Measurements from ENCODE around the gene SOAT1.

SOAT1 gene

DNA sequence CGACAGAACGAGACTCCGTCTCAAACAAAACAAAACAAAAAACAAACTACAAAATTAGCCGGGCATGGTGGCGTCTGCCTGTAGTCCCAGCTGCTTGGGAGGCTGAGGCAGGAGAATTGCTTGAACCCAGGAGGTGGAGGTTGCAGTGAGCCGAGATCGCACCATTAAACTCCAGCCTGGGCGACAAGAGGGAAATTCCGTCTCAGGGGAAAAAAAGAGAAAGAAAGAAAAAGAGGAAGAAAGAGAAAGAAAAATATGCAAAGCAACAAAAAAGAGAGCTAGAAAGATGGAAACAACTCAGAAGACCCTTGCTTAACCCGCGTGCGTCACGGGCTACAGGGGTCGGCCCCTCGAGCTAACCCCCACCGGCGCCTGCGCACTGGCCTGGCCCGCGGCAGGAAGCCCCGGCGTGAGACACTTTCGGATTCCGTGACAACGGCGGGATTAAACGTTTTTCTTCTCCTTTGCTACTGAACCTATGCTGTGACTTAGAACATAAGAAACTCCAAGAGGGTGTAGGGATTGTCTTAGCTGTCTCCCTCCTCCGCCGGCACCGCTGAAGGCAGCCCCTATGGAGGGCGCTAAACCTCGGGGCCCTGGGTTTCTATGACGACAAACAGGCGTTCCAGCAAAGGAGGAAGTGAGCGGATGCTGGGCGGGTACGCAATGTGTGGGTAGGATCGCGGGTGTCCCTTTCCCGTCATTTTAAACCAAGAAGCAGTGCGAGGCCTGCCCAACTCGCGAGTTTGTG, 71.9 kb downstream of the SOAT1 start, which contains the start of gene AXDND1 (continued):
- TF ChIP-seq, protein P1, sequence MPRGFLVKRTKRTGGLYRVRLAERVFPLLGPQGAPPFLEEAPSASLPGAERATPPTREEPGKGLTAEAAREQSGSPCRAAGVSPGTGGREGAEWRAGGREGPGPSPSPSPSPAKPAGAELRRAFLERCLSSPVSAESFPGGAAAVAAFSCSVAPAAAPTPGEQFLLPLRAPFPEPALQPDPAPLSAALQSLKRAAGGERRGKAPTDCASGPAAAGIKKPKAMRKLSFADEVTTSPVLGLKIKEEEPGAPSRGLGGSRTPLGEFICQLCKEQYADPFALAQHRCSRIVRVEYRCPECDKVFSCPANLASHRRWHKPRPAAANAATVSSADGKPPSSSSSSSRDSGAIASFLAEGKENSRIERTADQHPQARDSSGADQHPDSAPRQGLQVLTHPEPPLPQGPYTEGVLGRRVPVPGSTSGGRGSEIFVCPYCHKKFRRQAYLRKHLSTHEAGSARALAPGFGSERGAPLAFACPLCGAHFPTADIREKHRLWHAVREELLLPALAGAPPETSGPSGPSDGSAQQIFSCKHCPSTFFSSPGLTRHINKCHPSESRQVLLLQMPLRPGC (tag by site-specific recombination; IDR thresholded peaks at IDR 0.05) = peak; percentile 37; the same call in 1 of the 2 replicates
- TF ChIP-seq ZNF629 (tag by site-specific recombination; IDR thresholded peaks at IDR 0.05) (peak; percentile 96), ZNF274 (IDR thresholded peaks at IDR 0.05; ENCODE audit: low read length) (no peak), ZNF274 (tag by site-specific recombination; IDR thresholded peaks at IDR 0.05; ENCODE audit: borderline replicate concordance) (no peak), ZNF626 (tag by site-specific recombination; IDR thresholded peaks at IDR 0.05) (no peak), ZBTB26 (tag by site-specific recombination; optimal IDR thresholded peaks at IDR 0.05) (peak; percentile 44), ZNF600 (tag by site-specific recombination; IDR thresholded peaks at IDR 0.05) (peak; percentile 63; the same call in 1 of the 2 replicates), GLI4 (tag by site-specific recombination; IDR thresholded peaks at IDR 0.05) (no peak), ZNF701 (tag by site-specific recombination; IDR thresholded peaks at IDR 0.05) (no peak), GLIS2 (tag by site-specific recombination; IDR thresholded peaks at IDR 0.05) (peak; percentile 95), ZNF677 (tag by site-specific recombination; IDR thresholded peaks at IDR 0.05) (0 out of 2 replicates have a peak, but pooled peaks have one; percentile 27), BCL11A (tag by site-specific recombination; IDR thresholded peaks at IDR 0.05; ENCODE audit: low read depth) (no peak), ZNF561 (tag by site-specific recombination; IDR thresholded peaks at IDR 0.05; ENCODE audit: borderline replicate concordance) (0 out of 2 replicates have a peak, but pooled peaks have one; percentile 60), HOXC10 (CRISPR knock-in tag; IDR thresholded peaks at IDR 0.05) (no peak), ZNF555 (tag by site-specific recombination; conservative IDR thresholded peaks at IDR 0.05) (no peak), ZNF645 (tag by site-specific recombination; IDR thresholded peaks at IDR 0.05) (no peak), ZNF623 (tag by site-specific recombination; IDR thresholded peaks at IDR 0.05) (no peak), ZNF830 (tag by site-specific recombination; IDR thresholded peaks at IDR 0.05; ENCODE audit: low read depth) (no peak), GLI2 (tag by site-specific recombination; IDR thresholded peaks at IDR 0.05; ENCODE audit: borderline replicate concordance, low read depth) (no peak), ZNF394 (tag by site-specific recombination; IDR thresholded peaks at IDR 0.05; ENCODE audit: borderline replicate concordance) (no peak), ZNF791 (tag by site-specific recombination; IDR thresholded peaks at IDR 0.05) (no peak), WT1 (tag by site-specific recombination; IDR thresholded peaks at IDR 0.05) (no peak; the same call in 1 of the 2 replicates), SP7 (tag by site-specific recombination; IDR thresholded peaks at IDR 0.05) (peak; percentile 70), MZF1 (tag by site-specific recombination; IDR thresholded peaks at IDR 0.05; ENCODE audit: borderline replicate concordance) (no peak), SCRT2 (tag by site-specific recombination; IDR thresholded peaks at IDR 0.05) (no peak)
- TF ChIP-seq, protein P2, sequence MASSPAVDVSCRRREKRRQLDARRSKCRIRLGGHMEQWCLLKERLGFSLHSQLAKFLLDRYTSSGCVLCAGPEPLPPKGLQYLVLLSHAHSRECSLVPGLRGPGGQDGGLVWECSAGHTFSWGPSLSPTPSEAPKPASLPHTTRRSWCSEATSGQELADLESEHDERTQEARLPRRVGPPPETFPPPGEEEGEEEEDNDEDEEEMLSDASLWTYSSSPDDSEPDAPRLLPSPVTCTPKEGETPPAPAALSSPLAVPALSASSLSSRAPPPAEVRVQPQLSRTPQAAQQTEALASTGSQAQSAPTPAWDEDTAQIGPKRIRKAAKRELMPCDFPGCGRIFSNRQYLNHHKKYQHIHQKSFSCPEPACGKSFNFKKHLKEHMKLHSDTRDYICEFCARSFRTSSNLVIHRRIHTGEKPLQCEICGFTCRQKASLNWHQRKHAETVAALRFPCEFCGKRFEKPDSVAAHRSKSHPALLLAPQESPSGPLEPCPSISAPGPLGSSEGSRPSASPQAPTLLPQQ (tag by site-specific recombination; IDR thresholded peaks at IDR 0.05) = no peak; the same call in none of the 2 replicates
- TF ChIP-seq, protein P3, sequence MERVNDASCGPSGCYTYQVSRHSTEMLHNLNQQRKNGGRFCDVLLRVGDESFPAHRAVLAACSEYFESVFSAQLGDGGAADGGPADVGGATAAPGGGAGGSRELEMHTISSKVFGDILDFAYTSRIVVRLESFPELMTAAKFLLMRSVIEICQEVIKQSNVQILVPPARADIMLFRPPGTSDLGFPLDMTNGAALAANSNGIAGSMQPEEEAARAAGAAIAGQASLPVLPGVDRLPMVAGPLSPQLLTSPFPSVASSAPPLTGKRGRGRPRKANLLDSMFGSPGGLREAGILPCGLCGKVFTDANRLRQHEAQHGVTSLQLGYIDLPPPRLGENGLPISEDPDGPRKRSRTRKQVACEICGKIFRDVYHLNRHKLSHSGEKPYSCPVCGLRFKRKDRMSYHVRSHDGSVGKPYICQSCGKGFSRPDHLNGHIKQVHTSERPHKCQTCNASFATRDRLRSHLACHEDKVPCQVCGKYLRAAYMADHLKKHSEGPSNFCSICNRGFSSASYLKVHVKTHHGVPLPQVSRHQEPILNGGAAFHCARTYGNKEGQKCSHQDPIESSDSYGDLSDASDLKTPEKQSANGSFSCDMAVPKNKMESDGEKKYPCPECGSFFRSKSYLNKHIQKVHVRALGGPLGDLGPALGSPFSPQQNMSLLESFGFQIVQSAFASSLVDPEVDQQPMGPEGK (tag by site-specific recombination; IDR thresholded peaks at IDR 0.05) = peak; percentile 75; the same call in 1 of the 2 replicates
- TF ChIP-seq, protein P4, sequence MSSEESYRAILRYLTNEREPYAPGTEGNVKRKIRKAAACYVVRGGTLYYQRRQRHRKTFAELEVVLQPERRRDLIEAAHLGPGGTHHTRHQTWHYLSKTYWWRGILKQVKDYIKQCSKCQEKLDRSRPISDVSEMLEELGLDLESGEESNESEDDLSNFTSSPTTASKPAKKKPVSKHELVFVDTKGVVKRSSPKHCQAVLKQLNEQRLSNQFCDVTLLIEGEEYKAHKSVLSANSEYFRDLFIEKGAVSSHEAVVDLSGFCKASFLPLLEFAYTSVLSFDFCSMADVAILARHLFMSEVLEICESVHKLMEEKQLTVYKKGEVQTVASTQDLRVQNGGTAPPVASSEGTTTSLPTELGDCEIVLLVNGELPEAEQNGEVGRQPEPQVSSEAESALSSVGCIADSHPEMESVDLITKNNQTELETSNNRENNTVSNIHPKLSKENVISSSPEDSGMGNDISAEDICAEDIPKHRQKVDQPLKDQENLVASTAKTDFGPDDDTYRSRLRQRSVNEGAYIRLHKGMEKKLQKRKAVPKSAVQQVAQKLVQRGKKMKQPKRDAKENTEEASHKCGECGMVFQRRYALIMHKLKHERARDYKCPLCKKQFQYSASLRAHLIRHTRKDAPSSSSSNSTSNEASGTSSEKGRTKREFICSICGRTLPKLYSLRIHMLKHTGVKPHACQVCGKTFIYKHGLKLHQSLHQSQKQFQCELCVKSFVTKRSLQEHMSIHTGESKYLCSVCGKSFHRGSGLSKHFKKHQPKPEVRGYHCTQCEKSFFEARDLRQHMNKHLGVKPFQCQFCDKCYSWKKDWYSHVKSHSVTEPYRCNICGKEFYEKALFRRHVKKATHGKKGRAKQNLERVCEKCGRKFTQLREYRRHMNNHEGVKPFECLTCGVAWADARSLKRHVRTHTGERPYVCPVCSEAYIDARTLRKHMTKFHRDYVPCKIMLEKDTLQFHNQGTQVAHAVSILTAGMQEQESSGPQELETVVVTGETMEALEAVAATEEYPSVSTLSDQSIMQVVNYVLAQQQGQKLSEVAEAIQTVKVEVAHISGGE (tag by site-specific recombination; conservative IDR thresholded peaks at IDR 0.05; ENCODE audit: low read depth) = no peak; the same call in none of the 2 replicates

Measured in HEK293 (cell line).